H9 (cell line): ENCODE results near the gene OR5B3. TPM values are rescaled to one million over a fixed set of nuclear protein-coding genes. Genes with fewer than 3 reads are reported as not detected.

ENCODE experiments used
- DNase-seq: peaks from one replicate; pipeline ENCODE4 v3.0.0-alpha.2; 2017
- H2AFZ ChIP-seq: one replicate; pipeline ENCODE4 v1.6.1; 2013; ENCODE audit warnings: mild to moderate bottlenecking, low read length, control low read depth, moderate library complexity
- H2AK5ac ChIP-seq: 2 replicates; pipeline ENCODE4 v1.6.1; 2013; ENCODE audit warnings: low read length, control low read depth, mixed read lengths; ENCODE audit not compliant: insufficient read length
- H2BK120ac ChIP-seq: one replicate; pipeline ENCODE4 v1.6.1; 2013; ENCODE audit warnings: low read depth, mild to moderate bottlenecking, low read length, control low read depth, inconsistent platforms; ENCODE audit not compliant: poor library complexity, severe bottlenecking
- H2BK12ac ChIP-seq: 2 replicates; pipeline ENCODE4 v1.6.1; 2013; ENCODE audit warnings: low read length, control low read depth, mixed read lengths, low read depth; ENCODE audit not compliant: insufficient read length
- H2BK15ac ChIP-seq: 2 replicates; pipeline ENCODE4 v1.6.1; 2013; ENCODE audit warnings: low read depth, low read length, control low read depth
- H2BK20ac ChIP-seq: one replicate; pipeline ENCODE4 v1.6.1; 2013; ENCODE audit warnings: low read depth, mild to moderate bottlenecking, low read length, control low read depth, inconsistent platforms; ENCODE audit not compliant: poor library complexity, severe bottlenecking
- H2BK5ac ChIP-seq: 2 replicates; pipeline ENCODE4 v1.6.1; 2013; ENCODE audit warnings: low read length, control low read depth, mixed read lengths; ENCODE audit not compliant: insufficient read length
- H3K14ac ChIP-seq: 2 replicates; pipeline ENCODE4 v1.6.1; 2013; ENCODE audit warnings: low read length, control low read depth; ENCODE audit not compliant: insufficient read depth
- H3K18ac ChIP-seq: 2 replicates; pipeline ENCODE4 v1.6.1; 2013; ENCODE audit warnings: low read depth, mild to moderate bottlenecking, mixed read lengths, low read length, control low read depth; ENCODE audit not compliant: insufficient read length
- H3K23ac ChIP-seq: 2 replicates; pipeline ENCODE4 v1.6.1; 2013; ENCODE audit warnings: low read length, control low read depth, mixed read lengths, low read depth; ENCODE audit not compliant: insufficient read length
- H3K23me2 ChIP-seq: 2 replicates; pipeline ENCODE4 v1.6.1; 2013; ENCODE audit warnings: low read depth, mild to moderate bottlenecking, mixed read lengths, low read length, control low read depth; ENCODE audit not compliant: insufficient read length, poor library complexity, severe bottlenecking
- H3K27ac ChIP-seq: 2 replicates; pipeline ENCODE4 v1.5.1; 2013; ENCODE audit warnings: low read length, control low read depth, mixed read lengths, low read depth; ENCODE audit not compliant: insufficient read length
- H3K27me3 ChIP-seq: 2 replicates; pipeline ENCODE4 v1.6.1; 2013; ENCODE audit warnings: low read length, control low read depth, inconsistent platforms; ENCODE audit not compliant: insufficient read depth
- H3K4ac ChIP-seq: 2 replicates; pipeline ENCODE4 v1.6.1; 2013; ENCODE audit warnings: low read depth, mild to moderate bottlenecking, control low read depth, inconsistent platforms, low read length, moderate library complexity
- H3K4me1 ChIP-seq: 2 replicates; pipeline ENCODE4 v1.6.1; 2013; ENCODE audit warnings: low read length, control low read depth, inconsistent platforms; ENCODE audit not compliant: insufficient read depth
- H3K4me2 ChIP-seq: 2 replicates; pipeline ENCODE4 v1.6.1; 2013; ENCODE audit warnings: low read length, control low read depth, mixed read lengths; ENCODE audit not compliant: insufficient read length, insufficient read depth
- H3K56ac ChIP-seq: 2 replicates; pipeline ENCODE4 v1.6.1; 2013; ENCODE audit warnings: low read depth, mild to moderate bottlenecking, mixed read lengths, low read length, control low read depth; ENCODE audit not compliant: insufficient read length
- H3K79me1 ChIP-seq: 2 replicates; pipeline ENCODE4 v1.6.1; 2013; ENCODE audit warnings: low read depth, mild to moderate bottlenecking, moderate library complexity, low read length, control low read depth, inconsistent platforms; ENCODE audit not compliant: insufficient read depth, poor library complexity, severe bottlenecking
- H3K79me2 ChIP-seq: 2 replicates; pipeline ENCODE4 v1.6.1; 2013; ENCODE audit warnings: low read length, control low read depth, inconsistent platforms; ENCODE audit not compliant: insufficient read depth
- H3K9ac ChIP-seq: 2 replicates; pipeline ENCODE4 v1.6.1; 2013; ENCODE audit warnings: low read length, control low read depth, mixed read lengths; ENCODE audit not compliant: insufficient read length; ENCODE audit errors: extremely low read depth
- H3K9me3 ChIP-seq: one replicate; pipeline ENCODE4 v1.6.1; 2013; ENCODE audit warnings: low read depth, low read length, inconsistent platforms; ENCODE audit not compliant: control insufficient read depth
- H3T11ph ChIP-seq: one replicate; pipeline ENCODE4 v1.6.1; 2013; ENCODE audit warnings: mild to moderate bottlenecking, low read length, control low read depth, inconsistent platforms
- H4K20me1 ChIP-seq: one replicate; pipeline ENCODE4 v1.6.1; 2013; ENCODE audit not compliant: control insufficient read depth, insufficient read length, insufficient read depth
- H4K5ac ChIP-seq: 2 replicates; pipeline ENCODE4 v1.6.1; 2013; ENCODE audit warnings: low read depth, mild to moderate bottlenecking, mixed read lengths, low read length, control low read depth; ENCODE audit not compliant: insufficient read length
- H4K8ac ChIP-seq: replicated peaks from 2 replicates; pipeline ENCODE4 v1.6.1; 2013; ENCODE audit warnings: low read length, control low read depth, mixed read lengths, low read depth; ENCODE audit not compliant: insufficient read length
- H4K91ac ChIP-seq: 2 replicates; pipeline ENCODE4 v1.6.1; 2013; ENCODE audit warnings: low read depth, mild to moderate bottlenecking, moderate library complexity, mixed read lengths, low read length, control low read depth; ENCODE audit not compliant: insufficient read length
- H3K27ac Mint-ChIP-seq, 3 experiments: 2 replicates in 2 of 3; 3 replicates in 1 of 3; pipeline ENCODE4 v1.8.0; 2020 to 2021; ENCODE audit warnings: mixed read lengths in 3 of 3, mild to moderate bottlenecking in 1 of 3, moderate library complexity in 1 of 3
- H3K27me3 Mint-ChIP-seq: 2 replicates; pipeline ENCODE4 v1.8.0; 2021; ENCODE audit warnings: low read depth, mild to moderate bottlenecking, moderate library complexity, mixed read lengths
- H3K36me3 Mint-ChIP-seq, 3 experiments: 2 replicates in 2 of 3; 3 replicates in 1 of 3; pipeline ENCODE4 v1.8.0; 2020 to 2021; ENCODE audit warnings: low read depth in 3 of 3, mixed read lengths in 3 of 3; ENCODE audit not compliant: insufficient read depth in 1 of 3
- H3K4me1 Mint-ChIP-seq, 2 experiments: 2 replicates each; pipeline ENCODE4 v1.8.0; 2020; ENCODE audit warnings: mixed read lengths in 2 of 2
- H3K4me3 Mint-ChIP-seq, 2 experiments: 2 replicates in 1 of 2; 3 replicates in 1 of 2; pipeline ENCODE4 v1.8.0; 2020 to 2021; ENCODE audit warnings: mild to moderate bottlenecking in 2 of 2, mixed read lengths in 2 of 2, moderate library complexity in 1 of 2
- H3K9me3 Mint-ChIP-seq, 2 experiments: 2 replicates in 1 of 2; 3 replicates in 1 of 2; pipeline ENCODE4 v1.8.0; 2020; ENCODE audit warnings: mild to moderate bottlenecking in 2 of 2, mixed read lengths in 2 of 2, moderate library complexity in 1 of 2
- CTCF ChIP-seq: fragments of 200-600 bp; sonication (generic); conservative IDR thresholded peaks from 3 replicates; pipeline ENCODE4 v1.8.0; 2021; ENCODE audit warnings: antibody characterized with exemption, mild to moderate bottlenecking
- WGBS: extraction: QIAGEN DNeasy Blood & Tissue Kit; methylation state at CpG from one replicate; pipeline ENCODE4 v1.1.7; 2013; ENCODE audit warnings: missing lambda C conversion rate, low lambda C conversion rate, mixed read lengths; ENCODE audit not compliant: insufficient read length; ENCODE audit errors: extremely low coverage; 5-methylcytosine and 5-hydroxymethylcytosine counted together
- total RNA-seq: library from RNA; stranded (reverse); gene quantifications from 2 replicates; pipeline ENCODE4 v1.2.1, GENCODE V29; 2021

OR5B3 gene
- total RNA-seq, 1 experiment from 2014 or later: not detected

GRCh38 chr11:58433638-58434203 is 27.0 kb upstream of the OR5B3 start:
- no peak overlapping the region for H3T11ph ChIP-seq
- no peak overlapping the region for H3K18ac ChIP-seq
- H4K20me1 ChIP-seq: no peaks in the 10 kb centered on the region
- DNase-seq: no peak
- no peak overlapping the region for H3K56ac ChIP-seq
- no peak overlapping the region for H2BK12ac ChIP-seq
- H3K4me3 Mint-ChIP-seq: no peak overlapping the region
- H3K4me2 ChIP-seq: no peak overlapping the region
- no peak overlapping the region for H2BK15ac ChIP-seq
- H3K9me3 Mint-ChIP-seq: peaks cover 8 to 15% of the 10 kb centered on the region in 2 experiments; a peak in 4 of 5 replicates
- H3K4ac ChIP-seq: no peak overlapping the region
- no peaks in the 10 kb centered on the region for H3K4me1 ChIP-seq
- H2BK5ac ChIP-seq: no peak overlapping the region
- no peaks in the 10 kb centered on the region for H3K27me3 ChIP-seq
- no peak overlapping the region for H3K14ac ChIP-seq
- no peaks in the 10 kb centered on the region for H3K79me1 ChIP-seq
- H3K27ac Mint-ChIP-seq: no peak overlapping the region
- H3K79me2 ChIP-seq: no peaks in the 10 kb centered on the region
- H2AFZ ChIP-seq: no peak overlapping the region
- no peak overlapping the region for H3K9ac ChIP-seq
- no peak overlapping the region for H3K27ac ChIP-seq
- H4K8ac ChIP-seq: no peak overlapping the region
- no peak overlapping the region for H4K91ac ChIP-seq
- peaks cover 0 to 8% (median 0%) of the 10 kb centered on the region in 3 experiments; a peak in 2 of 7 replicates for H3K36me3 Mint-ChIP-seq
- no peaks in the 10 kb centered on the region for H3K4me1 Mint-ChIP-seq
- no CpG with 5 or more reads among the region's 3 CpGs for WGBS
- no peaks in the 10 kb centered on the region for H3K23me2 ChIP-seq
- H3K9me3 ChIP-seq: no peaks in the 10 kb centered on the region
- no peak overlapping the region for H2AK5ac ChIP-seq
- no peaks in the 10 kb centered on the region for H3K27me3 Mint-ChIP-seq
- H3K23ac ChIP-seq: no peak overlapping the region
- no peak for TF ChIP-seq CTCF
- H2BK120ac ChIP-seq: no peak overlapping the region
- H4K5ac ChIP-seq: no peak overlapping the region
- H2BK20ac ChIP-seq: no peak overlapping the region
